Erythroblast (primary cell): ENCODE measurements around the gene CLEC18C.
"Not testable (repeated sequence)": the region's sequence is repeated elsewhere in the genome, so short reads cannot be mapped to it uniquely, and the experiment has no call there.

Experiments
- GATA1 ChIP-seq: IDR thresholded peaks from 2 replicates; pipeline ENCODE4 v1.6.1; 2011; ENCODE audit warnings: low read depth, mild to moderate bottlenecking, control low read depth, low read length, moderate library complexity
- POLR2A ChIP-seq: IDR thresholded peaks from 2 replicates; pipeline ENCODE4 v1.6.1; 2011; ENCODE audit warnings: mild to moderate bottlenecking, low read length

- TF ChIP-seq POLR2A, GATA1: not testable (repeated sequence)
Observed at GRCh38 chr16:70218586-70218985, 45.0 kb downstream of the CLEC18C start.
